Eye (tissue), 1 donor: ENCODE data around the gene APOBEC3H.

Source experiments
- DNase-seq: peaks from one replicate; pipeline ENCODE4 v3.0.0-alpha.2; 2015

The APOBEC3H gene

DNA sequence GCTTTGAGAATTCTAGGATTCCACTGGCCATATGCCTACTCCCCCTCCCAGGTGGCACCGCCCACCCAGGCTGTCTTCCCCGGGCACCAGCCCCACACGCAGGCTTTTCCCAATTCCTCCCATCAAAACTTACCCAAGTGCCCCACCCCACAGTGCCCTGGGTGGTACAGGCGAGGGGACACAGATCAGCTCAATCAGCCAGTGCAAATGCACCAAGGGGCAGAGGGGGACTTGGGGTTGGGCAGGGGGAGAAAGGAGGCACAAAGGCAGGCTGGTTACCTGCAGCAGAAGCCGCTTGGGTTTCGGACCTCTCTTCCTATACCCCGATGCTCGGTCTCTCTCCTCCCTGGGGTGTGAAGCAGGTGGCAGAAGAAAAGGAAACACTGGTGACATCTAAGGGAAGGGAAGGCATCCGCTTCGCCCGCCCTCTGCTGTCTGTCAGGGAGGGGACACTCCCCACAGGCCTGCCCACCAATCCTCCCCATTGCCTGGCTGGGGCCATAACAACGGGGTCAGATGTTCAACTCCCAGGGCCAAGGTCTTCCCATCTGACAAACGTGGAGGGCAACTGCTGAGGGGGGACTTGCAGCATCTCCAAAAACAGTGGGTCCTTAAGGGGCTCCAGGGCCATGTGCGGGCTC is 41.4 kb downstream of the APOBEC3H start:
- no peak for DNase-seq

DNA sequence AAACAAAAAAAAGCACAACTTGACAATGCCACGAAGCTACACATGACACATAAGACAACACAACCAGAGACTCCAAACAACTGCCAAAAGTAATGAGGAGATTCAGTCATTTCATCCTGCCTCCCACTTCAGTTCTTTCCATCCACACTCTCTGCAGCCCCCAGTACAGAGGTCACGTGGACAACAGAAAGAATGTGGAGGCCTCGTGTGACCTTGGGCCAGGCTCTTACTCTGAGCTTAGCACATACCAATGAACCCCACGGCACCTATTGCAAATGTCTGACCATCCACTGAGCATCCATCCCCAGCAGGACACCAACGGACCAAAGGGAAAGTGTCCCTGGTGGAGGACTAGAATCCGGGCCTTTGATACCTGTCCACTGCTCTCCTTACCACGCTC is 42.9 kb downstream of the APOBEC3H start:
- DNase-seq, result no peak

DNA sequence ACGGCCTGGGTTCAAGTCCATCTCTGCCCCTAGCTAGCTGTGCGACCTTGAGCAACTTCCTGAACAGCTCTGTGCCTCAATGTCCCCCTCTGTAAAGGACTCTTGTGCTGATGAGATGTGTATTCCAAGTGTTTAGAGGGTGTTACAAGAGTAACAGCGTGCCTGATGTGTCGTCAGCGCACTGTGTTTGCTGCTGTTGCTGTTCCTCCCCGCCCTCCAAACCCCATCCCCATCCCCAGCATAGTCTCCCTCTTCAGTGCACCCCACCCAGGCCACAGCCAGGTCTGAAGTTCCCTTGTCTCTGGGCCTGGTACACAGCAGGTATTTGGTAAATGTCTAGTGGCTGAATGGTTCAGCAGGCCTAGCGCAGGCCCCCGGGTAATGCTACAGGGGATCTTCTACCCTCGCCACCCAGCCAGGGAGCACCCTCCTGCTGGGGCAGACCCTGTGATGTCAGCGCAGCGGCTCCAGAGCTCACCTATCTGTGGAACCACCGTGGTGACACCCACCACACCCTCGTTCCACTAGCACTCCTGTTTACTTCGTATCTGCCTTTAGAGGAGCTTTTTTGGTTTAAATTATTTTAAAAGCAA is 45.1 kb downstream of the APOBEC3H start:
- DNase-seq, result no peak

DNA sequence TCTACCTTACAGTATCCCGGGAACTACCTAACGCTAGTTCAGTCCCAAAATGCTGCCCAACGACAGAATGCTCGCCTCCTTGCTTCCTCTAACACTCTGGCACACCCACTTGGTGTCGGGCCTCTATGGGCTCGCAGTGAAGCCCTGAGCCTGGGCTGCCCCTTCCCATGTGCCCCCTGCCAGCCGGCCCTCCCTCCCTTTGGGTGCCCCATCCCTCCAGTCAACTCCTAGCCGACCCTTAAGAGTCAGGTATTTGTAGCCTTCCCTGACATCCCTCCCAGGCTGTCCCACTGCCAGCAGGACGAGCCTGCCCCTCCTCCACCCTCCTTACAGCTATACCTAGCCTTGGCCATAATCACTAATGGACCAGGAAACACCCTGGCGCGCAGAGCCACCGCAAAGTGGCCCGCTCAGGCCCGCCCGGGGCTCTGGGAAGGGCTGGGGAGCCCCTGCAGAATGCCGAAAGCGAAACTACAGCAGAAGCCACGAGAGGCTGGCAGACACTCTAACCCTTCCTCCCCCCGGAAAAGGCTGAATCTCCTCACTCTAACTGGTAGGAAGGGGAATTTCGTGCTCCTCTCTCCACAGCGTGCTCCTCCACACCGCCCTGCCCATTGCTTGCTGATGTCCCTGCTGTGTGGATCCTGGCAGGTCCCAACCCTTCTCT is 47.2 kb downstream of the APOBEC3H start:
- DNase-seq, result no peak

DNA sequence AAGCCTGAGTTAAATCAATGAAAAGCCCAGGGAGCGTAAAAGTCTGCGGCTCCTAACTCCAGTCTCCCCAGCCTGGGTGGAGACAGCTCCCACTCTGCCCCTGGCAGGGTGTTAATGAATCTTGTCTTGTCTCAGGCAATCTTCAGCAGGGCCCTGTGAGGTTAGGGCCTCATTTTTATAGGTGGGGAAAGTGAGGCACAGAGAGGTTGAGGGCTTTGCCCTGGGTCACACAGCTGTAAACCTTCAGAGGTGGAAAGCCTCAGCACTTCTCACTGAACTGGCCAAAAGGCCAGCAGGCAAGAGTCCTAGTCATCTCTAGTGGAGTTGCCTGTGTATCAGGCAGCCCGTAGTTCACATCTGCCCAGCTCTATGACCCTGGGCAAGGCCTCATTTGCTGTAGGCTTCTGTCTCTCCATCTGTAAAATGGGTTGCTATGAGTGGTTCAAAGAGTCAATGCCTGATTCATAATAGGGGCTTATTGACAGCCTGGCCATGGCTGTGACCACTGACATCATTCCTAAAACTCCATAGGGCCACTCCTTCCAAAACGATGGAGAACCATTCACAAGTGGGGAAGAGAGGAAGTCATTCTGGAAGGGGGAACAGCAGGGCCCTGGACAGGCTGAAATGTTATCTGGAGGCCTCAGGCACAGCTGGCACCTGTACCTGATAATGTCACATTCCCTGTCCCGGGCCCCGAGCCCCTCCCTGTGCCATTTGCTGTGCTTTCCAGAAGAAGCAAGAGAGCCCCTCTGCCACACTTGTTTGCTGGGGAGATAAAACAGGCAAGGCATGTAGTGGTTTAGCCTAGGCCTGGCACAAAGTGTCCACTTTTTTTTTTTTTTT is 49.4 kb downstream of the APOBEC3H start:
- no peak for DNase-seq

DNA sequence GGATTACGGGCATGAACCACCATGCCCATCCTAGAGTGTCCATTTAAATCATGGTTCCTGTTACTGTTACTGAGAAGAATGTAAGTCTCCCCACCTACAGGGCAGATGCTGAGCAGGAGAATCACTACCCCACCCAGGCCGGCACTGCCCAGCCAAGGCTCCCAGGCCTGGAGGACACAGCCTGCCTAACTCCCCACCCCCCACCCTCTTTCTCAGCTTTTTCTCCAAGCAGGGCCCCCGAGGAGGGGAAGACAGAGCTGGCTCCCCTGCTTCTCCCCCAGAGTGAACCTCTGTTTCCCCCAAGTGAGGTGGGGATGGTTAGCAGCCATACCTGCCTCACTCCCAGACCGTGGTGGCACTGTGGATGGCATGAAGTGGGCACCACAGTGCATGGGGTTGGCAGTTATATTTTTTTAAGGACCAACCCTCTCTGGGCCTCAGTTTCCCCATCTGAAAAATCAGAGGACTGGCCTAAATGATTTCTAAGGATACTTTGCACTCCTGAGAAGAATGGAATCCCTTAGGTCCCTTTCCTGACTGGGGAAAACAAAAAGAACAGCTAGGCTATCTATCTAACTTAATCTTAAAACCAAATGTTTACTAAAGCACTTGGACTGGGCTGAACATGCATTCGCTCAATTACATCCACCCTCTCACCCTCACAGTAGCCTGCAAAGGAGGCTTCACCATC is 50.4 kb downstream of the APOBEC3H start:
- no peak for DNase-seq

DNA sequence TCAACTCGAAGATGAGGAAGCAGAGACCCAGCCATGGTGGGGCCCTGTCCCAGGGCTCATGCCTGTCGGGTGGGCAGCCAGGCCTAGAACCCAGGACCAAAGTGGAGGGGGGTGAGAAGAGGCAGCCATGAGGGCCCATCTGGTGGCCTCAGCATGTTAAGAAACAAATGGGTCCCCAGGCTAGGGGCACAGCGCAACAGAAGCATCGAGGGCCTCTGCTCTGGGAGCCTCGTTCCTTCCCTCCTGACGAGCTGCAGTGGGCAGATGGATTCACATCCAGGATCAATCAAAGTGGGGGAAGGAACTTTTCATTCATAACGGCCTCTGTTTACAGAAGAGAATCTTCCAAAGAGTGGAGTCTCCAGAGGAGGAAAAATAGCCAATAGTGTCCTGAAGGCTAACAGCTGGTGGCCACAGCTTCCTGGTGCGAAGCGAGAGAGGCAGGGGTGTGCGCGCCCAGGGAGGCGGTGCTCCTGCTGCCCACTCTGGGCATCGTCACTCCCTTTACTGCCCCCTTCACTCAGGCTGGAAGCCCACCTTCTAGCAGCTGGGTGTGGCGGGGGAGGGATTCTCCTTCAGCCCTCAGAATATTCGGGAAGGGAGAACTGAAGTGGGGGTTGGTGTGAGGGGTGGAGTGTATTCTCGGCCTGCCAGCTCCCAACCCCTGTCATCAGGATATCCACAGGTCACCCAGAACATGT is 51.1 kb downstream of the APOBEC3H start:
- DNase-seq, result no peak

DNA sequence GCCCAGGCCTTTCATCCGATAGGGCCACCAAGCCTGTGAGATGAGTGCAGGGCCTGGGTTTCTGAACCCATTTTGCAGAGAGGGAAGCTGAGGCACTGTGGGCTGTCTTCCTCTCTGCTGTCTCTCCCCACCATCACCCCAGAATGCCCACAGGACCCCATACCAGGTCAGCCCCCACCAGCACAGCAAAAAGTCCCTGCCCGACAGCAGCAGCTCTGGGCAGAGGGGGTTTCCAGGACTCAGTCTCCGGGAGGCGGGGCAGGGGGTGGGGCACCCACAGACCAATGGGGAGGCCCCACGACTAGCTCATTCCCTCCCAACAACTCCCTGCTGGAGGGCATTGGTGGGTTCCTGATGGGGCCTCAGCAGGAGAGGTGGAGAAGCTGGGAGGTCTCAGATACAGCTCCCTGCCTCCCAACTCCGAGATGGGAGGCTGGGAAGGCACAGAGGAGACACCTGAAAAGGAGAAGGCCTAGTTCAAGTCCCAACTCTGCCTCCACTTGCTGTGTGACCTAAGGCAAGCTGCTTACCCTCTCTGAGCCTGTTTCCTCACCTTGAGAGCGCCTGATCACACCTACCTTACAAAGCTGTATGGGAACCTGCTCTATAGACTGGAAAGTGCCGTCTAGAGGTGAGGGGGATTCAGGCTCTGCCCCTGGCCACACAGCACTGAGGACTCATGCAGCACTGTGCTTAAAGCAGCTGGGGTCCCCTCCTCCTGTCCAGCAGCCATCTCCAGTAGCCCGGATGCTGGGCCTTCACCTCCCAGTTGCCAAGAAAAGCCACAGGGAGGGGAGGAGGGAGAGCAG is 51.9 kb downstream of the APOBEC3H start:
- DNase-seq, result no peak

DNA sequence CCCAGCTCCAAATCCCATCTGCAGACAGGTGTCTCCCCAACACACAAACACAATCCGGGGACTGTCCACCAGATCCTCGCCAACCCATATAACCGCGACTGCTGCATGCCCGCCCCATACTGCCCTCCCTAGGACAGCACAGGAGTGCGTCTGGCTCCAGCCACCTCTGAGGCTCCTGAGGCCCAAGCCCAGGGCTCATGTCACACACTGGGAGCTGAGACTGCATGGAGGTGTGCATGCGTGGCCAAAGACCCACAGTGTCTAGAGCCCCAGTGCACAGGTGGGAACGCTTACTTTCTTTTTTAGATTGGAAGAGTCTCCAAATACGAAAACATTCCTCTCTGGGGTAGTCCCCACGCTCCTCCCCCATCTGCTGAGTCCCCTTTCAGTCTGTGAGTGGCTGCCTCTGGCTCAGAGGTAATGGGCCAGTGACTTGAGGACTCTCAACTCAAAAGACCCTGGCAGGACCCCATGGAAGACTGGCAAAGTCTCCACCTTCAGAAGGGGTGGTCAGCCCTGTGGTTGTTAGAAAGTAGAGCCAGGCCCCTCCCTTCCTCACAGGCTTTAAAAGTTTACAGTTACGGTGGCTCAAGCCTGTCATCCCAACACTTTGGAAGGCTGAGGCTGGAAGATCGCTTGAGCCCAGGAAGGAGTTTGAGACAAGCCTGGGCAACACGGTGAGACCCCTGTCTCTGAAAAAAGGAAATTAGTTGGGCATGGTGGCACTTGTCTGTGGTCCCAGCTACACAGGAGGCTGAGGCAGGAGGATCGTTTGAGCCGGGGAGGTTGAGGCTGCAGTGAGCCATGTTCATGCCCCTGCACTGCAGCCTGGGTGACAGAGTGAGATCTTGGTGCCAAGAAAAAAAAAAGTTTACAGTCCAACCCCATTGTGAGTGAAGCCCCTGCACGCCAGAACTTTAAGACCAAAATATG is 53.1 kb downstream of the APOBEC3H start:
- no peak for DNase-seq

DNA sequence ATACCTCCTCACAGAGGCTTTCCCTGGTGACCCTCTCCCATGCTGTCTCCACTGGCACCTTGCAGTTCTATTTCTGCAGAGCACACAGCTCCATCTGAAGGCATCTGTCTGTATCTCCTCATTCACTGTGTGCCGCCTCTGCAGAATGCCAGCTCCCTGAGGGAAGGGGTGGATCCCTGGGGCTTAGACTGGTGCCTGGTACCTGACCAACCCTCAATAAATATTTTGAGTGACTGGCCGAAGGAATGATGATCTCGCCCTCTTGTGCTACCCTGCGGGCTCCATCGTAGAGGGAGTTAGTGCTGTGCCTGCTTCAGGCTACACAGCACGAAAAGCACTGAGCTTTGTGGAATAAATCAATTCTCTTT is 53.8 kb downstream of the APOBEC3H start:
- DNase-seq, result no peak

DNA sequence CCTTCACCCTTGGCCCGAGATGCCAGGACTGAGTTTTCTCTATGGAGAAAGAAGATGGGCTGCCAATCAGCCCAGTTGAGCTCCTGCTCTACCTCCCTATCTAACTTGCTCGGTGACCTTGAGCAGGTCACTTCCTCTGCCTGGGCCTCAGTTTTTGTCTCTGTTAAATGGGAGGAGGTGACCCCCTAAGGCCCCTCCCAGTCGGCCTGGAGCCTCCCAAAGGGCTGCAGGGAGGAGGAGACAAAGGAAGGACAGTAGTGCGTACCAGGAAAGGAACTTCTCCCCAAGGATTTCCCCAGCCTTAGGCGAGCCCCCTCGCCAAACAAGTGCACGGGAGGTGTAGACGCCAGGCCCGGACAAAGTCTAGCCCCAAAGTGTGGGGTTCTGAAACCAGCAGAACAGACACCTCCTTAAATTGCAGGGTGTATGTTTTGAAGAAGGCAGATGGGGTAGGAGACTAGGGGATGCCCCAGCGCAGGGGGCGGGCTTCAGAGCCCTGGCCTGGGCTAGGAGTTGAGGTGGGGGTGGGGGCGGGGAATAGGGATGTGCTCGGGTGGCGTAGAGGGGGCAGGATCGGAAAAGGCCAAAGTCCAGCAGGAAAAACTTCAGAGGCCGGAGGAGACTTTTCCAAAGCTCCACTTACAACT is 54.4 kb downstream of the APOBEC3H start:
- DNase-seq, result no peak

DNA sequence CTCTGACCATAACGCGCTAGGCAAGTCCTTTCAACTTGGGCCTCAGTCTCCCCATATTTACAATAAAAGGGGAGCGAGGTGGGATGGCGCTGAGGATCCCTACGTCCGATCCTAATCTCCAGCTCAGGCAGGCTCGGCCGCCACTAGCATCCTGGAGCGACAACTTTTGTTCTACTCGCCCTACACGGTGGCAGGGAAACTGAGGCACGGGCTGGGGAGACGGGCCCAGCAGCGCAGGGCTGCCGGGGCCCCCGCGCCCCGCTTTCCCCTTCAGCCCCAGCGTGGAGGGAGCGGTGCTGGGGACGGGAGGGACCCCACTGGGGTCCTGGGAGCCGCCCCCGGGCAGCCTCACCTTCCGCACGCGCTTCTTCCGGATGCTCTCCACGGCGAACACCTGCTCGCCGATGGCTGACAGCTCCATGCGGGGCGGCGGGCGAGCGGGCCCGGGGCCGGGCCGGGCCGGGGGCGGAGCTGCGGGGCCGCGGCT is 55.0 kb downstream of the APOBEC3H start:
- peak; percentile 36 for DNase-seq

DNA sequence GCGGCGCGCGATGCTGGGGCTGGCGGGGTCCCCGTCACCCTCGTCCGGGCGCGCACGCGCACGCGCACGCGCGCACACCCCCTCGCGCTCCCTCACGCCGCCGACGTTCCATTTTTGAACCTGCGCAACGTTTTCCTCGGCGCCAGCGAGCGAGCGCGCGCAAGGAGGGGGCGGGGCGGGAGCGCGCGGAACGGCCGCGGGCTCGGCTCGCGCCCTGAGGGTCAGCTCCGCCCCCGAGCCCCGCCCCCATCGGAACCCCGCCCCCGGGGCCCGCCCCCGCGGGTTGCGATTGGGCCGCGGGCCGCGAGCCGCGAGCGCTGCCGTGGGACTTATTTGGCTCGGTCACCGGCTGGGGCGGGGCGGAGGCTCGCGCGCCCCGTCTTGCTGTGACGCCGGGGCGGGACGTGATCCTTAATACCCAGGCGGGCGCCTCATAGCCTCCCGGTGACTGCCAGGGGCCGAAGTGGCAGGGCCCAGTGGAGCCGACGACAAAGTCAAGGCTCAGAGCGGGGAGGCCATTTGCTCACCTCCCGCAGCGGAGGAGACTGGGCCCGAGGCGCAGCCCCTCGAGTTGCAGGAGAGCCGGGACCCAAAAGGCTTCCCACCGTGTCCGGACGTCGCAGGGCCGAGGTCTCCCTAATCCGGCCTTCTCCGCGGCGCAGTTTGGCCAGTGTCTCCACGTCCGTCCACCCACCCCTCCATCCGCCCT is 55.6 kb downstream of the APOBEC3H start, which contains the start of gene CBX7:
TSS of gene CBX7 (minus strand) at position 170 of the 709 bp plus-strand sequence. CDS start 236 bp downstream, outside the sequence.
- DNase-seq, result peak; percentile 91

DNA sequence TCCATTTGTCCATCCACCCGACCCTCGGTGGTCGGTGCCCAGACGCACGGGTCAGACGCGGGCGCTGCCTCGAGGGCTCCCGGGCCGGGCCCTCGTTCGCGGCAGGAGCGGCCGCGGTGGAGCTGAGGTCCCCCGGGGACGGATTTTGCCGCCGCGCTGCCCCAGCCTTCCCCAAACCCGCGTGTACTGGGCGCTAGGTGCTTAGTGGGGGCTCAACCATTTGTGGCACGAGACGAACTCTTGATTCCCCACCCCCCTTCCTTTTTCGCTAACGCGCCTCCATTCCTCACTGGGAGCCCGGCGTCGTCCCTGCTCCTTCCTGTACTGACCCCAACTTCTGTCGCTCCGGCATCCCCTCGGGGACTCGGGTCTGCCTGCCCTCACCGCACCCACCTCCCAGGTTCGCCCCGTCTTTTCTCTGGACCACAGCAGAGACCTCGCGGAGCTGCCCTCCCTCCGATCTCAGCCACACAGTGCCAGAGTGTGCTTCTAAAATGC is 56.2 kb downstream of the APOBEC3H start:
- DNase-seq, result peak; percentile 56
